AG08396 (cell line): ENCODE data around the gene HNRNPU.

Experiments used
- DNase-seq: peaks from one replicate; pipeline ENCODE4 v3.0.0; 2012; ENCODE audit warnings: low spot score, mixed read lengths

HNRNPU gene

GRCh38 chr1:244802556-244803239, 61.6 kb downstream of the HNRNPU start:
- no peak for DNase-seq

GRCh38 chr1:244802041-244802440, 62.3 kb downstream of the HNRNPU start:
- no peak for DNase-seq

GRCh38 chr1:244801246-244801645, 63.1 kb downstream of the HNRNPU start:
- peak; percentile 60 for DNase-seq

- no peak for DNase-seq
Observed at GRCh38 chr1:244800821-244801220, 63.5 kb downstream of the HNRNPU start.
